GM12891 (cell line): ENCODE results near the gene CDC14B.

Experiments
- PAX5 ChIP-seq: IDR thresholded peaks from 2 replicates; pipeline ENCODE4 v1.6.1; 2011; ENCODE audit warnings: low read length, moderate library complexity, mild to moderate bottlenecking; ENCODE audit not compliant: insufficient read depth, severe bottlenecking
- POLR2A ChIP-seq: IDR thresholded peaks from 2 replicates; pipeline ENCODE4 v1.6.1; 2011; ENCODE audit warnings: low read depth, low read length, control low read depth
- POLR2AphosphoS5 ChIP-seq: IDR thresholded peaks from 2 replicates; pipeline ENCODE4 v1.6.1; 2011; ENCODE audit warnings: low read depth, low read length, control low read depth

DNA sequence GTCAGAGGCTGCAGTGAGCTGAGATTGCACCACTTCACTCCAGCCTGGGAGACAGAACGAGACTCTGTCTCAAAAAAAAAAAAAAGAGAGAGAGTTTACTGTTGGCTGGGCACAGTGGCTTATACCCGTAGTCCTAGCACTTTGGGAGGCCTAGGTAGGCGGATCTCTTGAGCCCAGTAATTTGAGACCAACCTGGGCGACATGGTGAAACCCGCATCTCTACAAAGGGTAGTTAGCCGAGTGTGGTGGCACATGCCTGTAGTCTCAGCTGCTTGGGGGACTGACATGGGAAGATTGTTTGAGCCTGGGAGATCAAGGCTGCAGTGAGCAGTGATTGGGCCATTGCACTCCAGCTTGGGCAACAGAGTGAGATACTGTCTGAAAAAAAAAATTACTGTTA lies 157.1 kb downstream of the CDC14B start:
- no peak for TF ChIP-seq POLR2AphosphoS5
- TF ChIP-seq PAX5, result no peak
- no peak for TF ChIP-seq POLR2A
